Right renal cortex interstitium (tissue), 3 donors: Measurements from ENCODE around the gene SLIT1. TPM values are rescaled to one million over a fixed set of nuclear protein-coding genes. Genes with fewer than 3 reads are reported as not detected.

Source experiments
- DNase-seq, 3 donors: peaks; one replicate each; pipeline ENCODE4 v3.0.0-alpha.2; 2013; ENCODE audit warnings: low read depth in 3 of 3, low spot score in 2 of 3
- polyA plus RNA-seq, 3 donors: library from polyadenylated mRNA; unstranded; fragments of 120-200 nt; gene quantifications; one replicate each; pipeline ENCODE4 v1.2.1, GENCODE V29; 2013; ENCODE audit not compliant: insufficient read length in 3 of 3

The SLIT1 gene
- polyA plus RNA-seq, 3 donors = 5.6 to 6.7 (median 5.8) TPM

GRCh38 chr10:97013568-97013967 lies 172.2 kb downstream of the SLIT1 start:
- no peak for DNase-seq

- no peak for DNase-seq
These were observed 173.3 kb downstream of the SLIT1 start for GRCh38 chr10:97012470-97012869.

GRCh38 chr10:97011397-97011796 lies 174.4 kb downstream of the SLIT1 start:
- DNase-seq = no peak

- DNase-seq = no peak
These were observed 175.0 kb downstream of the SLIT1 start for GRCh38 chr10:97010695-97011206.

- DNase-seq = no peak
These were observed 178.3 kb downstream of the SLIT1 start for GRCh38 chr10:97007417-97007816.

DNA sequence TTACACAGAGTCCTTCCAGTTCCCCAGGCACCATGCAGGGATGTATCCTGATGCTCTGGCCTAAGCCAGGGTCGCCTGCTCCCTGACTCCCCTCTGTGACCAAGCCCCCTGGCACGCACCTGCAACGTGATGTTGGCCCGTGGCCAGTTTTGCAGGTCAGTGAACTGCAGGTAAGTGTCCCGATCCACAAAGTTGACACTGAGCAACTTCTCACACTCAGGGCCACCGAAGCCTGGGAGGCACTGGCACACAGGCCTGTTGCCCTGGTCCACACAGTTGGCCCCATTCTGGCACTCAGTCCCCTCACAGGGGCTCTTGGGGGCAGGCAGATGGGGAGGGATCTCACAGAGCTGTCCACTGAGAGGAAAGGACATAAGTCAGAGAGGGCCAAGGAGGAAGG lies 179.4 kb downstream of the SLIT1 start:
- DNase-seq = no peak

- DNase-seq = no peak
These were observed 180.4 kb downstream of the SLIT1 start for GRCh38 chr10:97005349-97005748.

GRCh38 chr10:97004591-97004990 lies 181.2 kb downstream of the SLIT1 start:
- DNase-seq = no peak

DNA sequence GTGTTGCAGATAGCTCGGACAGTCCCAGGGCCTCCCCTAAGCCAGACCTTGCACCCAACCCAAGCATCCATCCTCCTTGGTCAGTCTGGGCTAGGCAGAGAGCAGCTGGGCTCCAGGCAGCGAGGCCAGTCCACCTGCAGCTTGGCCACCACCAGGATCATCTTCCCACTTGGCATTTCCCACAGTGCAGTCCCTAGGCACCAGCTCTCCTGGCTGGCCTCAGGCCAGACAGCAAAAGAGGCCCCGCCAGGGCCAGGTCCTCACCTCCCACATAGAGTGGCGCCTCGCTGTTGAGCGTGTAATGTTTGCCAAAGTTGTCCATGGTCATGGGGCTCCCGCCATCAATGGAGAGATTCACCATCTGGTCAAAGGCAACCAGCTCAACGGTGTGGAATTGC lies 182.0 kb downstream of the SLIT1 start:
- no peak for DNase-seq

DNA sequence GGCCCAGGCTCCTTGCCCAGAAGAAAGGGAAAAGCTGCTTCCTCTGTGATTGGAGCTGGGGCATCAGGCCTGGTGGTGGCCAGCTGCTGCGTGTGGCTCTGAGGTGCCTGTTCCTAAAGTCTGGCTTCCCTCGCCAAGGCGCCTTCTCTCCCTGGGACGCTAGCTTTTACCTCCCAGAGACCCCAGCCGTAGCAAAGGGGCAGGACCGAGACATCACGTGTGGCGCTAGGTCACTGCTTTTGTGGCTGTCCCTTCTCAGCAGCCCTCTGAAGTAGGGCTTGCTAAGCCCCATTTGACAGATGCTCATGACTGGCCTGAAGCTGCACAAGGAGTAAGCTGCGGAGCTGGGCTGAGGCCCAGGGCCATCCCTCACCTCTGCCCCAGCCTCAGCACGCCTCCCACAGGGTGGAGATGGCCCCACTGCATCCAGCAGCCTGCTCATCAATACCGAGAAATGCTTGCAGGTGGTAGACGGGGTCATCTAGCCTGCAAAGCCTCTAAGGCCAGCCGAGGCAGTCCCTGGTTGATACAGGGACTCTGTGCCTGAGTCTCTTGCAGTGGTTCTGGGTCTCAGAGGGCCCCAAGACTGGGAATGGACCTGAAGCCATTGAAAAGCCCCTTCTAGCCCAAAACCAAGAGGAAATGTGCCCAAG lies 182.5 kb downstream of the SLIT1 start:
- DNase-seq = no peak

- no peak for DNase-seq
These were observed 183.1 kb downstream of the SLIT1 start for GRCh38 chr10:97002670-97003069.

DNA sequence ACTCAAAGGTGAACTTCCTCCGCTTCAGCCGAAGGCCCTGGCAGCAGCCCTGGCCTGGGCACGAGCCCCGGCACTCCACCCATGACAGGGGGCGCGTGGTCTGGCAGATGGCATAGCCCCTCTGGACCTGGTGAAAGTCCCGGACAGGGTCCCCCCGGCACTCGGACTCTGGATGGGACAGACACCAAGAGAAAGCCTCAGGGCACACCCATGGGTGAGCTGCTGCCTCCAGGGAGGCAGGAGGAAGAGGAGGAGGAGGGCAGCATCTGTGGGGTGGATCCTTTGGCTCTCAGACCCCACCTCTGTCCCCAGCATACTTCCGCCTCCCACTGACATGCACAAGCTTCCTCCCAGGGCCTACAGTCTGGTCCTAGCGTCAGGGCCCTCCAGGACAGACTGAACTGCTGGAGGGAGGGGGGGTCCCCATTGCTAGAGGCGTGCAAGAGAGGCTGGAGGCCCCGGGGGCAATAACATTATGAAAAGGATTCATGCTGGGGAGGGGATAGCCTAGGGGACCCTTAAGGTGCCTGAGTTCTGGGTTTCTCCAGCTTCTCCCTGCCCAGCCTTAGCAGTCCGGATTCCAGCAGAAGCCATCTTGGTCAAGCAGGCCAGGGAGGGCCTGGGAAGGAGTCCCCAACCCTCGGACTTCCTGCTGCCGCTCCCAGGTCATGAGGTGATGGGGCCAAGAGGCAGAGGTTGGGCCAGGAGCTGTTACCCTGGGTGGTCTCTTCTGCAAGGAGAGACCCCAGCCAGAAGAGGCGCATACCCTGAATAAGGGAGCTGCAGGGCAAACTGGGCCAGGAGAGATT lies 184.4 kb downstream of the SLIT1 start:
- DNase-seq = no peak

DNA sequence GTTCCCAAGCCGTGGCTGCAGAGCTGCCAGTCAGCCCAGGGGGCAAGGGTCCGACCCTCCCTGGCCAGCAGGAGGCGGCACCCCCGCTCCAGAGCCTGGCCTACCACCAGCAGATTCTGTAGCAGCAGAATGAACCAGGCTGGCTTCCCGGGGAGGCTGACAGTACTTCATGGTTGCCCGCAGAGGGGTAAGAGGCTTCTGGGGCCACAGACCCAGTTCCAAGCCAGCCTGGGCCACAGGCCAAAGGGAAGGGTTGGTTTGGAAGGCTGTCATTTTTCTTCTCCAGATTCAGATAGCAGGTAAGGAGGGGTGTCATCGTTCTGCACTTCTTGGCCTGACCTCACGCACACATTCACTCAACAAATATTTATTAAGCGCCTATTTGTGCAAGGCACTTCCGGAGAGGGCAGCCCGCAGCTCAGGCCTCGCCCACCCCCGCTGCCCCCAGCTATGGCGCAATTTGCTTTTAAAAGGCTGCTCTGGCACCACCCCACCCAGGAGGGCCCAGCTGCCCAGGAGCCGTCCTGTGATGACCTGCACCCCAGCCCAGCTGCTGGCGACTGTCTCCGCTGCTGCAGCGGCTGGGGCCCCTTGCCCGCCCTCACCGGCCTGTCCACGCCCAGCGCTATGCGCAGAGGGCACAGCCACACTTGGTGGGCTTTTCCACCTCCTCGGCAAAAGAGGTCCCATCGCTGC lies 185.1 kb downstream of the SLIT1 start:
- no peak for DNase-seq

- no peak for DNase-seq
These were observed 185.8 kb downstream of the SLIT1 start for GRCh38 chr10:96999987-97000386.

- no peak for DNase-seq
These were observed 186.4 kb downstream of the SLIT1 start for GRCh38 chr10:96999337-96999736.

- no peak for DNase-seq
These were observed 187.3 kb downstream of the SLIT1 start for GRCh38 chr10:96998329-96998888.

DNA sequence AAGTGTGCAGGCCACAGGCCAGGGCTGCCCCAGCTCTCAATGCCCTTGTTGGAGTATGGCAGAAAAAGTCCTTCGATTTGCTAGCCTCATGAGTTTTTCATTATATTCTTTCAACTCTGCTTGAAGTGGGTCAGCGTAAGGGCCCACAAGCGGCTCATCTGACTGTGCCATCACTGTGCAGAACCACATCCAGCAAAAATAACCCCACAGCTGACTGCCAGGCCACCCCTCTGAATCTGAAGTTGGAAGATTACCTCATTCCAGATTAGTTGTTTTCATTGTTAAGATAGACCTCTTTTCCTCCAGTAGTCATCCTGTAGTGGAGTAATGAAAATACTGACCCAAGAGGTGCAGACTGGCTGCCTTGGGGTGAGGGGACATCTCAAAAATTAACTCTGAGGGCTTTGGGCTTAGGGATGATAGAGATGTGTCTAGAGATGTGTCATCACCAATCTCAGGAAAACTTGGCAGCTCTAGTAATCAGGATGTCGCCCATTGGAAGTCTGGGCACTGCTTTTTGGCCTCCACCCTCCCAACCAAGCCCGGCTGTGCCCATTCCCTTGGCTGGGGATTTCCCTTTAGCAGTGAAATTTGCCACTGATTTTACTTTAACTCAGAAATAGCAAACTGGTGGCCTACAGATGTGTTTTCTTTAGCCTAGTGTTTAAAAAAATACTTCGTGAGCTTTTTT lies 189.3 kb downstream of the SLIT1 start:
- DNase-seq = no peak

DNA sequence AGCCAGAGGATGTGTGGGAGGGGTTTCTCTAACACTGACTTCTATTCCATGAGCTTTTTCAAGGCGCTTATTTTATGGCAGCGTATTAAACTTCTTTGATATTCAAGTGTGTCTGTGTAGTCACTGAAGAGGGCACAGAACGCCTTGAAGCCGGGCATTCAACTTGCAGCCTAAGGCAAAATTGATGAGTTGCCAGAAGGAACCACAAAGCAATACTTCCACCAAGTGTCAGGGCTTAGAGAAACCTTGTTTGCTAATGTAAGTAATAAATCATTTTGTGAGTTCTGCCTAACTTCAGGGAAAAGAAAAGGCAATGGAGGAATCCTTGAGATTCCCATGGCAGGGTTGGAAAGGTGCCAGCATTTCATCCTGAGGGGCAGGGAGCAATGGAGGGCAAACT lies 189.9 kb downstream of the SLIT1 start:
- no peak for DNase-seq

GRCh38 chr10:96992721-96993120 lies 193.0 kb downstream of the SLIT1 start:
- no peak for DNase-seq

DNA sequence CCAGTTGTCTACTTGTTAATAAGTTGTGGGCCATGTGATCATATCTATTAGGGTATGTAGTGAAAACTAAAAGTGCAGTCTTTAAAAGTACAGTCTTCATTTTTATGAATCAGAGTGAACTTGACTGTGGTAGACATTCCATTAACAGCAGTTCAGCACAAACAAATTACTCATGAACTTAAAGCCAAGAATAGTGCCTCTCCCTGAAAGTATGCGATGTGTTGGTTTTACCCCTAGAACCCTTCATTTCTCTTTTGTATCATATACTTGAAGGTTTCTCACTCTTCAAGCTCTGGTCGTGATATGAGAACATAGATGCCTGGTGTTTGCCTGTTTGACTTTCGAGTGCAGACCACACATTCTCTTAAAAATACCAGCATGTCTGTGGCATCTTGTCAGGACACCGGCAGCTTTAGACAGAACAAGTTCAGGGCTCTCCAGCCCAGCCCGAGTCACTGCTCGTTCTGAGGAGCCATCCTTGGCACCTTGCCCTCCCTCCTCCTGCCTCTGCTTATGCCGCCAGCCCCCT lies 194.4 kb downstream of the SLIT1 start:
- DNase-seq = no peak
